NCI-H510A (cell line): ENCODE results near the gene DLG2.
A peak's percentile ranks its signal among the peaks of the same experiment; 100 is the strongest.

ENCODE experiments used
- DNase-seq: peaks from one replicate; lab custom pipeline; 2025; lab: John Stamatoyannopoulos, UW

DLG2 gene

GRCh38 chr11:84775503-84775902 lies 851.6 kb downstream of the DLG2 start:
- DNase-seq, result no peak

GRCh38 chr11:84763931-84764330 lies 863.2 kb downstream of the DLG2 start:
- no peak for DNase-seq

GRCh38 chr11:84757711-84758110 lies 869.4 kb downstream of the DLG2 start:
- no peak for DNase-seq

- DNase-seq, result no peak
Measured at GRCh38 chr11:84751371-84751770, 875.8 kb downstream of the DLG2 start.

GRCh38 chr11:84747871-84748270 lies 879.3 kb downstream of the DLG2 start:
- DNase-seq, result no peak

GRCh38 chr11:84740050-84740449 lies 887.1 kb downstream of the DLG2 start:
- no peak for DNase-seq

- no peak for DNase-seq
Measured at GRCh38 chr11:84724256-84724655, 902.9 kb downstream of the DLG2 start.

- DNase-seq, result no peak
Measured at GRCh38 chr11:84722583-84723108, 904.5 kb downstream of the DLG2 start.

GRCh38 chr11:84721561-84721961 lies 905.6 kb downstream of the DLG2 start:
- DNase-seq, result no peak

GRCh38 chr11:84720706-84721402 lies 906.3 kb downstream of the DLG2 start:
- no peak for DNase-seq

GRCh38 chr11:84719935-84720577 lies 907.1 kb downstream of the DLG2 start:
- DNase-seq, result peak; percentile 15

GRCh38 chr11:84714316-84714780 lies 912.8 kb downstream of the DLG2 start:
- DNase-seq, result no peak

GRCh38 chr11:84691830-84692229 lies 935.3 kb downstream of the DLG2 start:
- DNase-seq, result no peak

- no peak for DNase-seq
Measured at GRCh38 chr11:84687433-84687832, 939.7 kb downstream of the DLG2 start.

- no peak for DNase-seq
Measured at GRCh38 chr11:84686716-84687115, 940.4 kb downstream of the DLG2 start.

GRCh38 chr11:84685976-84686375 lies 941.2 kb downstream of the DLG2 start:
- no peak for DNase-seq

GRCh38 chr11:84685149-84685548 lies 942.0 kb downstream of the DLG2 start:
- DNase-seq, result no peak

GRCh38 chr11:84681456-84681855 lies 945.7 kb downstream of the DLG2 start:
- no peak for DNase-seq

- DNase-seq, result no peak
Measured at GRCh38 chr11:84675396-84676025, 951.6 kb downstream of the DLG2 start.

GRCh38 chr11:84673753-84674152 lies 953.4 kb downstream of the DLG2 start:
- no peak for DNase-seq

- DNase-seq, result no peak
Measured at GRCh38 chr11:84671325-84671999, 955.7 kb downstream of the DLG2 start.

- no peak for DNase-seq
Measured at GRCh38 chr11:84663731-84664130, 963.4 kb downstream of the DLG2 start.
